Measurements from ENCODE around the gene MAP2K3. TPM values are rescaled to one million over a fixed set of nuclear protein-coding genes. Genes with fewer than 3 reads are reported as not detected.

The MAP2K3 gene
- polyA plus RNA-seq, 3 donors = 107 to 166 (median 164) TPM

- DNase-seq = peak in 1 of 3 donors; percentile 56
- Mint-ChIP-seq H3K27me3 (ENCODE audit: low read depth in 3 of 3) (peaks cover 5 to 11% (median 6%) of the 10 kb centered on the region in 3 donors), H3K4me1 (peaks cover 55% of the 10 kb centered on the region), H3K27ac (peak overlapping the region; percentile 99 to 100 (median 99)), H3K4me3 (peak overlapping the region; percentile 99 to 100), H3K9me3 (peaks cover 0 to 6% (median 1%) of the 10 kb centered on the region in 7 donors), H3K36me3 (peaks cover 24 to 39% of the 10 kb centered on the region in 2 donors)
- H3K9me3 ChIP-seq (replicated peaks in 1 of 2; ENCODE audit: control insufficient read depth in 1 of 2, insufficient read depth in 1 of 2, low read length in 2 of 2) = peaks cover 0 to 3% of the 10 kb centered on the region in 2 donors
- H3K27me3 ChIP-seq (ENCODE audit: control insufficient read depth in 2 of 2, insufficient read depth in 2 of 2, low read length in 2 of 2) = peaks cover 0 to 3% of the 10 kb centered on the region in 2 donors
- H3K36me3 ChIP-seq (replicated peaks in 1 of 2; ENCODE audit: control insufficient read depth in 1 of 2, insufficient read depth in 2 of 2, low read length in 2 of 2) = peaks cover 10 to 13% of the 10 kb centered on the region in 2 donors
- TF ChIP-seq, protein P1, sequence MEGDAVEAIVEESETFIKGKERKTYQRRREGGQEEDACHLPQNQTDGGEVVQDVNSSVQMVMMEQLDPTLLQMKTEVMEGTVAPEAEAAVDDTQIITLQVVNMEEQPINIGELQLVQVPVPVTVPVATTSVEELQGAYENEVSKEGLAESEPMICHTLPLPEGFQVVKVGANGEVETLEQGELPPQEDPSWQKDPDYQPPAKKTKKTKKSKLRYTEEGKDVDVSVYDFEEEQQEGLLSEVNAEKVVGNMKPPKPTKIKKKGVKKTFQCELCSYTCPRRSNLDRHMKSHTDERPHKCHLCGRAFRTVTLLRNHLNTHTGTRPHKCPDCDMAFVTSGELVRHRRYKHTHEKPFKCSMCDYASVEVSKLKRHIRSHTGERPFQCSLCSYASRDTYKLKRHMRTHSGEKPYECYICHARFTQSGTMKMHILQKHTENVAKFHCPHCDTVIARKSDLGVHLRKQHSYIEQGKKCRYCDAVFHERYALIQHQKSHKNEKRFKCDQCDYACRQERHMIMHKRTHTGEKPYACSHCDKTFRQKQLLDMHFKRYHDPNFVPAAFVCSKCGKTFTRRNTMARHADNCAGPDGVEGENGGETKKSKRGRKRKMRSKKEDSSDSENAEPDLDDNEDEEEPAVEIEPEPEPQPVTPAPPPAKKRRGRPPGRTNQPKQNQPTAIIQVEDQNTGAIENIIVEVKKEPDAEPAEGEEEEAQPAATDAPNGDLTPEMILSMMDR (IDR thresholded peaks at IDR 0.05) = no peak
- peaks cover 51 to 52% of the 10 kb centered on the region in 2 donors for H3K4me1 ChIP-seq (ENCODE audit: control insufficient read depth in 1 of 2, insufficient read depth in 2 of 2, low read length in 2 of 2)
- 42% methylated on average over 9 of the region's 9 CpGs for WGBS (ENCODE audit: insufficient coverage)
- intact Hi-C loops (cut with micrococcal nuclease) = loop anchor here in 1 of 2 donors (10.0 kb wide), 2 partner anchors 162 to 242 kb away; partner anchors contain the start of genes DHRS7B and USP22
- no peak overlapping the region for H2AFZ ChIP-seq (ENCODE audit: insufficient read depth, low read depth, low read length, poor library complexity, severe bottlenecking)
- peak overlapping the region; percentile 91 for H3K9ac ChIP-seq (ENCODE audit: insufficient read depth, low read length, poor library complexity, severe bottlenecking)
- H3K4me2 ChIP-seq (replicated peaks; ENCODE audit: extremely low read depth, low read length, poor library complexity, severe bottlenecking) = peak overlapping the region; percentile 92
- H3K4me3 ChIP-seq (replicated peaks in 1 of 3; ENCODE audit: low read depth in 2 of 3, low read length in 3 of 3) = peak overlapping the region; percentile 90 to 94 (median 92)
- H4K20me1 ChIP-seq (ENCODE audit: insufficient read depth, low read length) = peaks cover 81% of the 10 kb centered on the region
- peak overlapping the region; percentile 99 to 100 for H3K27ac ChIP-seq (ENCODE audit: low read depth in 1 of 2, low read length in 2 of 2)
- H3K79me2 ChIP-seq (ENCODE audit: insufficient read depth, low read length) = peaks cover 74% of the 10 kb centered on the region
Measured at GRCh38 chr17:21286909-21287702, 2.6 kb downstream of the MAP2K3 start.

GRCh38 chr17:21287703-21288449 lies 3.4 kb downstream of the MAP2K3 start:
- H3K36me3 Mint-ChIP-seq = peaks cover 27 to 47% of the 10 kb centered on the region in 2 donors
- H3K4me2 ChIP-seq (replicated peaks; ENCODE audit: extremely low read depth, low read length, poor library complexity, severe bottlenecking) = peak overlapping the region; percentile 92
- peak; percentile 99 to 100 (median 99) for DNase-seq
- peaks cover 0 to 7% (median 2%) of the 10 kb centered on the region in 7 donors for H3K9me3 Mint-ChIP-seq
- H3K36me3 ChIP-seq (replicated peaks in 1 of 2; ENCODE audit: control insufficient read depth in 1 of 2, insufficient read depth in 2 of 2, low read length in 2 of 2) = peaks cover 17 to 19% of the 10 kb centered on the region in 2 donors
- H3K27me3 ChIP-seq (ENCODE audit: control insufficient read depth in 2 of 2, insufficient read depth in 2 of 2, low read length in 2 of 2) = peaks cover 0 to 3% of the 10 kb centered on the region in 2 donors
- H3K4me3 ChIP-seq (replicated peaks in 1 of 3; ENCODE audit: low read depth in 2 of 3, low read length in 3 of 3) = peak overlapping the region; percentile 90 to 94 (median 92)
- TF ChIP-seq, protein P1 (IDR thresholded peaks at IDR 0.05) = no peak
- H3K27ac ChIP-seq (ENCODE audit: low read depth in 1 of 2, low read length in 2 of 2) = peak overlapping the region; percentile 99 to 100
- H3K4me1 Mint-ChIP-seq = peaks cover 50% of the 10 kb centered on the region
- H3K79me2 ChIP-seq (ENCODE audit: insufficient read depth, low read length) = peaks cover 82% of the 10 kb centered on the region
- peak overlapping the region; percentile 91 for H3K9ac ChIP-seq (ENCODE audit: insufficient read depth, low read length, poor library complexity, severe bottlenecking)
- intact Hi-C loops (cut with micrococcal nuclease) = loop anchor here (1.0 to 10.0 kb wide), 3 partner anchors 8 to 243 kb away; partner anchors contain the start of genes DHRS7B (in 1 of the 2) and USP22 (in 1 of the 2)
- H3K9me3 ChIP-seq (replicated peaks in 1 of 2; ENCODE audit: control insufficient read depth in 1 of 2, insufficient read depth in 1 of 2, low read length in 2 of 2) = peaks cover 0 to 11% of the 10 kb centered on the region in 2 donors
- no peak overlapping the region for H2AFZ ChIP-seq (ENCODE audit: insufficient read depth, low read depth, low read length, poor library complexity, severe bottlenecking)
- H3K27me3 Mint-ChIP-seq (ENCODE audit: low read depth in 3 of 3) = peaks cover 5 to 9% (median 6%) of the 10 kb centered on the region in 3 donors
- peaks cover 45 to 48% of the 10 kb centered on the region in 2 donors for H3K4me1 ChIP-seq (ENCODE audit: control insufficient read depth in 1 of 2, insufficient read depth in 2 of 2, low read length in 2 of 2)
- H3K27ac Mint-ChIP-seq = peak overlapping the region; percentile 99 to 100 (median 99)
- peak overlapping the region; percentile 99 to 100 for H3K4me3 Mint-ChIP-seq
- WGBS (ENCODE audit: insufficient coverage) = 0% methylated on average over 17 of the region's 18 CpGs
- peaks cover 86% of the 10 kb centered on the region for H4K20me1 ChIP-seq (ENCODE audit: insufficient read depth, low read length)
